Measurements from ENCODE around the gene ZCCHC12. TPM values are rescaled to one million over a fixed set of nuclear protein-coding genes. Genes with fewer than 3 reads are reported as not detected.

Gene ZCCHC12
- total RNA-seq, 2 donors from 2014 or later = 0.52 TPM; not detected in 1

GRCh38 chrX:118839334-118839958, 15.8 kb downstream of the ZCCHC12 start:
- Histone ChIP-seq H3K27ac (no peak overlapping the region), H3K4me3 (peak overlapping the region in 1 of 2 donors; percentile 10), H3K36me3 (replicated peaks in 1 of 2; ENCODE audit: insufficient read depth in 1 of 2, low read depth in 2 of 2) (no peaks in the 10 kb centered on the region), H3K27me3 (no peaks in the 10 kb centered on the region), H3K4me1 (peaks cover 4% of the 10 kb centered on the region), H3K9me3 (no peaks in the 10 kb centered on the region)
- ATAC-seq (peak; percentile 87), DNase-seq (peak; percentile 70 to 87 (median 74))
- 2 to 60% methylated on average over 1 to 36 of the region's 50 CpGs for WGBS, 2 donors
- intact Hi-C loops (cut with DNase I) = no loop called here
- TF ChIP-seq, protein P1, sequence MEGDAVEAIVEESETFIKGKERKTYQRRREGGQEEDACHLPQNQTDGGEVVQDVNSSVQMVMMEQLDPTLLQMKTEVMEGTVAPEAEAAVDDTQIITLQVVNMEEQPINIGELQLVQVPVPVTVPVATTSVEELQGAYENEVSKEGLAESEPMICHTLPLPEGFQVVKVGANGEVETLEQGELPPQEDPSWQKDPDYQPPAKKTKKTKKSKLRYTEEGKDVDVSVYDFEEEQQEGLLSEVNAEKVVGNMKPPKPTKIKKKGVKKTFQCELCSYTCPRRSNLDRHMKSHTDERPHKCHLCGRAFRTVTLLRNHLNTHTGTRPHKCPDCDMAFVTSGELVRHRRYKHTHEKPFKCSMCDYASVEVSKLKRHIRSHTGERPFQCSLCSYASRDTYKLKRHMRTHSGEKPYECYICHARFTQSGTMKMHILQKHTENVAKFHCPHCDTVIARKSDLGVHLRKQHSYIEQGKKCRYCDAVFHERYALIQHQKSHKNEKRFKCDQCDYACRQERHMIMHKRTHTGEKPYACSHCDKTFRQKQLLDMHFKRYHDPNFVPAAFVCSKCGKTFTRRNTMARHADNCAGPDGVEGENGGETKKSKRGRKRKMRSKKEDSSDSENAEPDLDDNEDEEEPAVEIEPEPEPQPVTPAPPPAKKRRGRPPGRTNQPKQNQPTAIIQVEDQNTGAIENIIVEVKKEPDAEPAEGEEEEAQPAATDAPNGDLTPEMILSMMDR (IDR thresholded peaks at IDR 0.05) = peak; percentile 55 to 73 (median 70)
- no peak for TF ChIP-seq POLR2A (IDR thresholded peaks at IDR 0.05)

GRCh38 chrX:118847676-118848075, 24.1 kb downstream of the ZCCHC12 start:
- no peak for TF ChIP-seq POLR2A (IDR thresholded peaks at IDR 0.05)
- TF ChIP-seq, protein P1 (IDR thresholded peaks at IDR 0.05) = peak; percentile 39 to 81 (median 51)
- intact Hi-C loops (cut with DNase I) = loop anchor here (5.0 kb wide), 1 partner anchor 220 kb away; no protein-coding TSS in a partner anchor
- no peaks in the 10 kb centered on the region for H3K4me1 ChIP-seq
- ATAC-seq = peak; percentile 56
- no peaks in the 10 kb centered on the region for H3K36me3 ChIP-seq (replicated peaks in 1 of 2; ENCODE audit: insufficient read depth in 1 of 2, low read depth in 2 of 2)
- no peak overlapping the region for H3K4me3 ChIP-seq
- 0% methylated on average over 1 of the region's 1 CpG for WGBS, 2 donors
- no peaks in the 10 kb centered on the region for H3K27me3 ChIP-seq
- no peak overlapping the region for H3K27ac ChIP-seq
- peak in 1 of 4 donors; percentile 10 for DNase-seq
- no peaks in the 10 kb centered on the region for H3K9me3 ChIP-seq

- no peaks in the 10 kb centered on the region for H3K36me3 ChIP-seq (replicated peaks in 1 of 2; ENCODE audit: insufficient read depth in 1 of 2, low read depth in 2 of 2)
- H3K4me1 ChIP-seq = peaks cover 4% of the 10 kb centered on the region
- no peaks in the 10 kb centered on the region for H3K27me3 ChIP-seq
- no peak for ATAC-seq
- WGBS, 2 donors = 44 to 49% methylated on average over 3 of the region's 3 CpGs
- DNase-seq = no peak
- intact Hi-C loops (cut with DNase I) = no loop called here
- TF ChIP-seq POLR2A (IDR thresholded peaks at IDR 0.05) = no peak
- TF ChIP-seq, protein P1 (IDR thresholded peaks at IDR 0.05) = no peak
- no peak overlapping the region for H3K4me3 ChIP-seq
- peak overlapping the region in 2 of 4 donors; percentile 5 to 28 for H3K27ac ChIP-seq
- no peaks in the 10 kb centered on the region for H3K9me3 ChIP-seq
Observed at GRCh38 chrX:118853596-118853995, 30.0 kb downstream of the ZCCHC12 start.

- Histone ChIP-seq H3K27ac (no peak overlapping the region), H3K4me3 (no peak overlapping the region), H3K36me3 (replicated peaks in 1 of 2; ENCODE audit: insufficient read depth in 1 of 2, low read depth in 2 of 2) (no peaks in the 10 kb centered on the region), H3K27me3 (no peaks in the 10 kb centered on the region), H3K9me3 (no peaks in the 10 kb centered on the region), H3K4me1 (peaks cover 4% of the 10 kb centered on the region)
- WGBS, 2 donors = 71 to 92% methylated on average over 2 to 3 of the region's 3 CpGs
- DNase-seq = no peak
- ATAC-seq = no peak
- TF ChIP-seq, protein P1 (IDR thresholded peaks at IDR 0.05) = no peak
- no peak for TF ChIP-seq POLR2A (IDR thresholded peaks at IDR 0.05)
- intact Hi-C loops (cut with DNase I) = no loop called here
Observed at GRCh38 chrX:118855681-118856310, 32.2 kb downstream of the ZCCHC12 start.

All from body of pancreas (tissue), 4 donors.